ENCODE results near the gene TBC1D2B.

Gene TBC1D2B

GRCh38 chr15:78084449-78084750 is 6.9 kb upstream of the TBC1D2B start:
- no peak for TF ChIP-seq CTCF (IDR thresholded peaks at IDR 0.05; ENCODE audit: low read depth, low read length)
- H3K4me3 ChIP-seq (ENCODE audit: low read depth, low read length) = no peak overlapping the region

- TF ChIP-seq CTCF (IDR thresholded peaks at IDR 0.05; ENCODE audit: low read depth, low read length) = no peak
- H3K4me3 ChIP-seq (ENCODE audit: low read depth, low read length) = no peak overlapping the region
Observed at GRCh38 chr15:78083687-78084448, 6.4 kb upstream of the TBC1D2B start.

- no peak for TF ChIP-seq CTCF (IDR thresholded peaks at IDR 0.05; ENCODE audit: low read depth, low read length)
- no peak overlapping the region for H3K4me3 ChIP-seq (ENCODE audit: low read depth, low read length)
Observed at GRCh38 chr15:78083186-78083585, 5.7 kb upstream of the TBC1D2B start.

GRCh38 chr15:78082743-78083110 is 5.2 kb upstream of the TBC1D2B start:
- no peak overlapping the region for H3K4me3 ChIP-seq (ENCODE audit: low read depth, low read length)
- TF ChIP-seq CTCF (IDR thresholded peaks at IDR 0.05; ENCODE audit: low read depth, low read length) = no peak

- no peak for TF ChIP-seq CTCF (IDR thresholded peaks at IDR 0.05; ENCODE audit: low read depth, low read length)
- H3K4me3 ChIP-seq (ENCODE audit: low read depth, low read length) = no peak overlapping the region
Observed at GRCh38 chr15:78082106-78082742, 4.7 kb upstream of the TBC1D2B start.

GRCh38 chr15:78080088-78080460 is 2.6 kb upstream of the TBC1D2B start:
- no peak overlapping the region for H3K4me3 ChIP-seq (ENCODE audit: low read depth, low read length)
- TF ChIP-seq CTCF (IDR thresholded peaks at IDR 0.05; ENCODE audit: low read depth, low read length) = no peak

GRCh38 chr15:78079298-78080087 is 2.0 kb upstream of the TBC1D2B start:
- no peak overlapping the region for H3K4me3 ChIP-seq (ENCODE audit: low read depth, low read length)
- no peak for TF ChIP-seq CTCF (IDR thresholded peaks at IDR 0.05; ENCODE audit: low read depth, low read length)
